ENCODE measurements around the gene LSM7.

LSM7 gene

DNA sequence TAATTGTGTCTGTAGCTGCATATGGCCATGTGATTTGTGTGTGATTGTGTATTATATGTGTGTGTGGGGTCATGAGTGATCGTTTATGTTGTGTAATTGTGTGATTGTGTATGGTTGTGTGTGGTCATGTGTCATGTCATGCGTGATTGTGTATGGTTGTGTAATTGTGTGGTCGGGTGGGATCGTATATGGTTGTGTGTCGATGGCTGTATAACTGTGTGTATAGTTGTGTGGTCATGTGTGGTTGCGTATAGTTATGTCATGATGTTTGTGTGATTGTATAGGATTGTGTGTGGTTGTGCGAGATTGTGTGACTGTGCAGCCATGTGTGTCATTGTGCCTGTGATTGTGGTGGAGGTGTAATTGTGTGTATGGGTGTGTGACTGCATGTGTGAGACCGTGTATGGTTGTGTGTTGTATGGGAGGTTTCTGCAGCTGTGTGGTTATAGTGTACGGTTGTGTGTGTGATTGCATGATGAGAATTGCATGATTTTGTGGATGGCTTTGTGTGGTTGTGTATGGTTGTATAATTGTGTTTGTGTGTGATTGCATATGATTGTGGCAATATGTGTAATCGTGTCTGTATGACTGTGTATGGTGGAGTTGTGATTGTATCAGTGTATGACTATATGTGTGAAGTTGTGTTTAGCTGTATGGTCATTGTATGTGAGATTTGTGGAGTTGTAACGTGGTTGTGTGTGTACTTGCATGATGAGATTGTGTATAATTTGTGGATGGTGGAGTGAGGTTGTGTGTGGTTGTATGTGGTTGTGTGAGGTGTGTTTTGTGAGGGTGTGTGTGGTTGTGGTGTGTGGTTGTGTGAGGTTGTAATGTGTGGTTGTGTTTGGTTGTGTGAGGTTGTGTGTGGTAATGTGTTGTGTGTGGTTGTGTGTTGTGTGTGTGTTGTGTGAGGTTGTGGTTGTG is 33.9 kb upstream of the LSM7 start:
- Histone ChIP-seq H3K4me3 (ENCODE audit: severe bottlenecking) (no peak overlapping the region), H3K36me3 (ENCODE audit: low read depth) (no peaks in the 10 kb centered on the region), H3K27ac (ENCODE audit: poor library complexity, severe bottlenecking) (no peak overlapping the region), H3K9me3 (ENCODE audit: severe bottlenecking) (no peaks in the 10 kb centered on the region), H3K4me1 (ENCODE audit: insufficient read depth, poor library complexity, severe bottlenecking) (no peaks in the 10 kb centered on the region), H3K27me3 (ENCODE audit: insufficient read depth, poor library complexity, severe bottlenecking) (peaks cover 35% of the 10 kb centered on the region)
- TF ChIP-seq CTCF (IDR thresholded peaks at IDR 0.05; ENCODE audit: poor library complexity, severe bottlenecking), result no peak
- ATAC-seq (ENCODE audit: low read depth) (no peak), DNase-seq (ENCODE audit: low spot score) (no peak)

DNA sequence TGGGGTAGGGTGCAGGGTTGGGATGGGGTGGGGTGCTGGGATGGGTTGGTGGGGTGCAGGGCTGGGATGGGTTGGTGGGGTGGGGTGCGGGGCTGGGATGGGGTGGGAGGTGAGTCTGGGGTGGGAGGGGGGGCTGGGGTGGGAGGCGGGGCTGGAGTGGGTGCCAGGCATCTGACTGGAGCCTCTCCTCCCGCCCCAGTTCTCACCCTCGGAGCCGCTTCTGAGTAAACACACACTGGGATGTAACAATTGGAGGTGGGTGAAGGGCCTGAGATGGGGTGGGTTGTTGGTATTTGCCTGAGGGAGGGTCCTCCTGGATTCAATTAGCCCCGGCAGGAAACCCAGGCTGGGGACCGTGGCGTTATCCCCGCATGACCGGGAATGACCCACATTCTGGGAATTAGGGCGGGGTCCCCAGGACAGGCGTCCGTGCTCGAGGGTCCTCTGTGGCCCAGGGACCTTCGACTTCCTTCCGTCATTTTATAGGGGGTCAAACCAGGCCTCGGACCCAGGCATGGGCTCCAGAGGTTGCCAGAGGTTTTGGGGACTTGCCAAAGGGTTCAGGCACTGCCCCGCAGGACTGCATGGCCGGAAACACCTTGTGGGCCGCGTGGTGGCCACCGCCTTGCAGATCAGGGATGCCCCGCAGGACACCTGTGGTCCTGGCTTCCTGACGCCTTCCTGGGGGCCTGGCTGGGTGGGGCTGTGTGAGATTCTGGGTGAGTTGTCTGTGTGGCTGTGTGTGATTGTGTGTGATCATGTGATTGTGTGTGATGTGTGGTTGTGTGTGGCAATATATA is 33.1 kb upstream of the LSM7 start:
- TF ChIP-seq CTCF (IDR thresholded peaks at IDR 0.05; ENCODE audit: poor library complexity, severe bottlenecking), result no peak
- peak; percentile 51 for DNase-seq (ENCODE audit: low spot score)
- Histone ChIP-seq H3K27me3 (ENCODE audit: insufficient read depth, poor library complexity, severe bottlenecking) (peaks cover 35% of the 10 kb centered on the region), H3K4me1 (ENCODE audit: insufficient read depth, poor library complexity, severe bottlenecking) (no peaks in the 10 kb centered on the region), H3K36me3 (ENCODE audit: low read depth) (no peaks in the 10 kb centered on the region), H3K9me3 (ENCODE audit: severe bottlenecking) (no peaks in the 10 kb centered on the region), H3K27ac (ENCODE audit: poor library complexity, severe bottlenecking) (no peak overlapping the region), H3K4me3 (ENCODE audit: severe bottlenecking) (no peak overlapping the region)
- no peak for ATAC-seq (ENCODE audit: low read depth)

- Histone ChIP-seq H3K36me3 (ENCODE audit: low read depth) (no peaks in the 10 kb centered on the region), H3K4me3 (ENCODE audit: severe bottlenecking) (no peak overlapping the region), H3K27me3 (ENCODE audit: insufficient read depth, poor library complexity, severe bottlenecking) (peaks cover 35% of the 10 kb centered on the region), H3K9me3 (ENCODE audit: severe bottlenecking) (no peaks in the 10 kb centered on the region), H3K4me1 (ENCODE audit: insufficient read depth, poor library complexity, severe bottlenecking) (no peaks in the 10 kb centered on the region), H3K27ac (ENCODE audit: poor library complexity, severe bottlenecking) (no peak overlapping the region)
- DNase-seq (ENCODE audit: low spot score) (no peak), ATAC-seq (ENCODE audit: low read depth) (no peak)
- TF ChIP-seq CTCF (IDR thresholded peaks at IDR 0.05; ENCODE audit: poor library complexity, severe bottlenecking), result no peak
These were observed 32.4 kb upstream of the LSM7 start for GRCh38 chr19:2360833-2361232.

DNA sequence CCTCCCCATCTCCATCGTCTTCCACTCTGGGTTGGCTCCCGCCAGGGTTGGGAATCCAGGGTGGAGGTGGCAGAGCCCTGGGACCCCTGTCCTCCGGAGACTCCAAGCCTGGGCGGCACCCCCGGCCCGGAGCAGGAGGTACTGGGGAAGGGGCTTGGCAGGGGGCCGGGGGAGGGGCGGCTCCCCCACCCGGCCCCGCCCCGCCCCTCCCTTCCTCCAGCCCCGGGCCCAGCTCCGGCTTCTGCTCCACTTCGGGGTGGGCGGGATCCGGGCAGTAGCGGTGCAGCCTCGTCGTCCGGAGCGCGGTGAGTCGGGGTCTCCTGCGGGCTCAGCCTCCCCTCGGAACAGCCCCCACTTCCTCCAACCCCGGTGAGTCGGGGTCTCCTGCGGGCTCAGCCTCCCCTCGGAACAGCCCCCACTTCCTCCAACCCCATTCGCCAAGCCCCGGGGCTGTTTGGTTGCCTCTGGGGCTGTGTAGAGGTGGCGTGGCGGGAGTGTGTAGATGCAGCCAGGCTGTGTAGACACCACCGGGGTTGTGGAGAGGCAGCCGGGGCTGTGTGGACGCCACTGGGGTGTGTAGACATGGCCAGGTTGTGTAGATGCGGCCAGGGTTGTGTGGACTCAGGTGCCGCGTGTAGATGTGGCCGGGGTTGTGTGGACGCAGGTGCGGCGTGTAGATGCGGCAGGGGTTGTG is 31.8 kb upstream of the LSM7 start, which contains the start of gene TMPRSS9:
Gene TMPRSS9, plus strand, starts transcription at position 274 of the 694 bp plus-strand sequence. CDS start 29,521 bp downstream, outside the sequence.
- peak; percentile 51 for DNase-seq (ENCODE audit: low spot score)
- no peak for ATAC-seq (ENCODE audit: low read depth)
- Histone ChIP-seq H3K4me3 (ENCODE audit: severe bottlenecking) (no peak within 1 kb of the TSS), H3K4me1 (ENCODE audit: insufficient read depth, poor library complexity, severe bottlenecking) (no peaks in the 10 kb centered on the region), H3K9me3 (ENCODE audit: severe bottlenecking) (no peaks in the 10 kb centered on the region), H3K27ac (ENCODE audit: poor library complexity, severe bottlenecking) (no peak within 1 kb of the TSS), H3K27me3 (ENCODE audit: insufficient read depth, poor library complexity, severe bottlenecking) (peaks cover 35% of the 10 kb centered on the region), H3K36me3 (ENCODE audit: low read depth) (no peaks in the 10 kb centered on the region)
- TF ChIP-seq CTCF (IDR thresholded peaks at IDR 0.05; ENCODE audit: poor library complexity, severe bottlenecking), result no peak
